22Rv1 (cell line): ENCODE results near the gene ZNF649.

Experiments
- ZFX ChIP-seq: fragments of 450-650 bp; IDR thresholded peaks from 2 replicates; pipeline ENCODE4 v1.6.1; 2017; ENCODE audit warnings: antibody characterized with exemption, borderline replicate concordance
- TF ChIP-seq, protein P1 (sequence below): fragments of 450-650 bp; IDR thresholded peaks from 2 replicates; pipeline ENCODE4 v1.5.1; 2017; ENCODE audit warnings: mild to moderate bottlenecking

DNA sequence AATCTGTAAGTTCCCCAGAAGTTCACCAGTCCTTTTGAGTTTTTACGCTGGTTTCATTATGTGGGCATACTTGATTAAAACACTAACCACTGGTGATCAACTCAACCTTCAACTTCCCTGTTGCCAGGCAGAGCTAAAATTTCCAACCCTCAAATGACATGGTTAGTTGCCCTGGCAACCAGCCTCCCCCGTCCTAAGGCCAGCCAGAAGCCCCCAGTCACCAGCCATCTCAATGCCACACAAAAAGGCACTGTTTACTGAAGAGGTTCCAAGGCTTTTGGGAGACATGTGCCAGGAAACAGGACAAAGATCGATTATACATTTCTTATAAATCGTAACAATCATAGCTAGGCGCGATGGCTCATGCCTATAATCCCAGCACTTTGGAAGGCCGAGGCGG is 1.6 kb downstream of the ZNF649 start:
- TF ChIP-seq, protein P1, sequence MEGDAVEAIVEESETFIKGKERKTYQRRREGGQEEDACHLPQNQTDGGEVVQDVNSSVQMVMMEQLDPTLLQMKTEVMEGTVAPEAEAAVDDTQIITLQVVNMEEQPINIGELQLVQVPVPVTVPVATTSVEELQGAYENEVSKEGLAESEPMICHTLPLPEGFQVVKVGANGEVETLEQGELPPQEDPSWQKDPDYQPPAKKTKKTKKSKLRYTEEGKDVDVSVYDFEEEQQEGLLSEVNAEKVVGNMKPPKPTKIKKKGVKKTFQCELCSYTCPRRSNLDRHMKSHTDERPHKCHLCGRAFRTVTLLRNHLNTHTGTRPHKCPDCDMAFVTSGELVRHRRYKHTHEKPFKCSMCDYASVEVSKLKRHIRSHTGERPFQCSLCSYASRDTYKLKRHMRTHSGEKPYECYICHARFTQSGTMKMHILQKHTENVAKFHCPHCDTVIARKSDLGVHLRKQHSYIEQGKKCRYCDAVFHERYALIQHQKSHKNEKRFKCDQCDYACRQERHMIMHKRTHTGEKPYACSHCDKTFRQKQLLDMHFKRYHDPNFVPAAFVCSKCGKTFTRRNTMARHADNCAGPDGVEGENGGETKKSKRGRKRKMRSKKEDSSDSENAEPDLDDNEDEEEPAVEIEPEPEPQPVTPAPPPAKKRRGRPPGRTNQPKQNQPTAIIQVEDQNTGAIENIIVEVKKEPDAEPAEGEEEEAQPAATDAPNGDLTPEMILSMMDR = no peak
- TF ChIP-seq ZFX = no peak
